BJ (cell line): ENCODE measurements around the gene NKAIN2. TPM values are rescaled to one million over a fixed set of nuclear protein-coding genes. Genes with fewer than 3 reads are reported as not detected.

Source experiments
- CTCF ChIA-PET: fragments of 350-600 bp; formaldehyde crosslinking; extraction: SDS; loops from one replicate; lab custom pipeline; 2021; ENCODE audit warnings: antibody characterized with exemption, inconsistent platforms; lab: Yijun Ruan, JAX
- POLR2A ChIA-PET: fragments of 300-600 bp; sonication (Branson Sonifier 250); formaldehyde crosslinking; extraction: SDS; loops from one replicate; lab custom pipeline; 2021; ENCODE audit warnings: antibody characterized with exemption; lab: Charles Lee
- DNase-seq: peaks from one replicate; pipeline ENCODE4 v3.0.0-alpha.2; 2011; ENCODE audit warnings: low read depth
- H3K27me3 ChIP-seq: 2 replicates; pipeline ENCODE4 v1.6.0; 2011; ENCODE audit warnings: low read length; ENCODE audit not compliant: control insufficient read depth, insufficient read depth
- H3K36me3 ChIP-seq: 2 replicates; pipeline ENCODE4 v1.5.1; 2011; ENCODE audit warnings: low read length; ENCODE audit not compliant: control insufficient read depth, insufficient read depth
- H3K4me3 ChIP-seq: 2 replicates; pipeline ENCODE4 v1.5.1; 2011; ENCODE audit warnings: low read depth, mild to moderate bottlenecking, control low read depth, low read length
- CTCF ChIP-seq: IDR thresholded peaks from 2 replicates; pipeline ENCODE4 v1.5.1; 2011; ENCODE audit warnings: low read depth, mild to moderate bottlenecking, control low read depth, inconsistent platforms, low read length, moderate library complexity; ENCODE audit not compliant: insufficient read depth
- polyA plus RNA-seq: library from polyadenylated mRNA; depleted of rRNA; stranded (reverse); fragments of >200 nt; gene quantifications from 2 replicates; pipeline ENCODE4 v1.2.3, GENCODE V29; 2011

NKAIN2 gene
- polyA plus RNA-seq, 1 experiment: not detected

GRCh38 chr6:123784330-123784729, 19.3 kb upstream of the NKAIN2 start:
- DNase-seq: no peak
- ChIA-PET CTCF (interaction anchor here (2.0 kb wide), 1 partner anchor 18 kb away, joined by 8 read pairs; no protein-coding TSS in a partner anchor), POLR2A (no interaction called here)
- Histone ChIP-seq H3K36me3 (no peaks in the 10 kb centered on the region), H3K27me3 (no peaks in the 10 kb centered on the region), H3K4me3 (no peak overlapping the region)
- no peak for TF ChIP-seq CTCF

- H3K27me3 ChIP-seq: no peaks in the 10 kb centered on the region
- no peak for TF ChIP-seq CTCF
- ChIA-PET POLR2A (no interaction called here), CTCF (no interaction called here)
- no peak for DNase-seq
- H3K4me3 ChIP-seq: no peak overlapping the region
- no peaks in the 10 kb centered on the region for H3K36me3 ChIP-seq
These were observed 18.6 kb upstream of the NKAIN2 start for GRCh38 chr6:123785039-123785438.

GRCh38 chr6:123788319-123788718, 15.3 kb upstream of the NKAIN2 start:
- ChIA-PET POLR2A (no interaction called here), CTCF (interaction anchor here (3.1 kb wide), 1 partner anchor 15 kb away, joined by 12 read pairs; no protein-coding TSS in a partner anchor)
- H3K4me3 ChIP-seq: no peak overlapping the region
- DNase-seq: no peak
- H3K36me3 ChIP-seq: no peaks in the 10 kb centered on the region
- no peak for TF ChIP-seq CTCF
- no peaks in the 10 kb centered on the region for H3K27me3 ChIP-seq

GRCh38 chr6:123794190-123794589, 9.5 kb upstream of the NKAIN2 start:
- CTCF ChIA-PET: interaction anchor here (0.5 kb wide), 1 partner anchor 9 kb away, joined by 3 read pairs; no protein-coding TSS in a partner anchor
- POLR2A ChIA-PET: no interaction called here

GRCh38 chr6:123794799-123795198, 8.9 kb upstream of the NKAIN2 start:
- ChIA-PET POLR2A (no interaction called here), CTCF (interaction anchor here (0.5 kb wide), 1 partner anchor 8 kb away, joined by 3 read pairs; no protein-coding TSS in a partner anchor)
- Histone ChIP-seq H3K27me3 (no peaks in the 10 kb centered on the region), H3K4me3 (no peak overlapping the region), H3K36me3 (no peaks in the 10 kb centered on the region)
- no peak for TF ChIP-seq CTCF
- no peak for DNase-seq

More at GRCh38 chr6:123794190-123794589, 9.5 kb upstream of the NKAIN2 start:
- no peak for DNase-seq
- no peaks in the 10 kb centered on the region for H3K27me3 ChIP-seq
- no peak for TF ChIP-seq CTCF
- H3K4me3 ChIP-seq: no peak overlapping the region
- H3K36me3 ChIP-seq: no peaks in the 10 kb centered on the region
